ENCODE data around the gene PREP. TPM values are rescaled to one million over a fixed set of nuclear protein-coding genes. Genes with fewer than 3 reads are reported as not detected.

Gene PREP
- total and polyA plus RNA-seq, 12 donors: 12.3 to 37.4 (median 26.8) TPM

DNA sequence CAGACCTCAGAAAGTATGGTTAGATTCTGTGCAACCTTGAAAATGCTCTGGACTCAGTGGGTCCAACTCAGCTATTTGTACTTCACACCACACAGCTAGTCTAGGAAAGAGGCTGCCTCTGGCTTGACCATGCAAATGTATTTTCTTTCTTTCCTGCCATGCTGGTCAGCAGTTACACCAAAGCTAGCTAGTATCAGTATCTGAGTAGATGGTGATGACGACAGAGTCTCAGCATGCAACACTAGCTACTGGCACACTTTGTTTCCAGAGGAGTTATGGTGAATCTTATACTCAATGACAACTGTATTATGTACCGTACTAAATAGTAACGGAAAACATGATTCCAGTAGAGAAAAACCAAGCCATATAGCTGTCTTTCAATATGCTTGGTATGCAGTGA is 126.5 kb downstream of the PREP start:
- peaks cover 0 to 64% (median 21%) of the 10 kb centered on the region in 9 donors for H3K36me3 ChIP-seq
- peaks cover 0 to 26% (median 4%) of the 10 kb centered on the region in 9 donors for H3K4me1 ChIP-seq
- no peak overlapping the region for H3K27ac ChIP-seq
- intact Hi-C loops (cut with DNase I): no loop called here
- H3K4me3 ChIP-seq: no peak overlapping the region
- ATAC-seq (no peak), DNase-seq (no peak)
- no peaks in the 10 kb centered on the region for H3K27me3 ChIP-seq
- TF ChIP-seq, protein P1, sequence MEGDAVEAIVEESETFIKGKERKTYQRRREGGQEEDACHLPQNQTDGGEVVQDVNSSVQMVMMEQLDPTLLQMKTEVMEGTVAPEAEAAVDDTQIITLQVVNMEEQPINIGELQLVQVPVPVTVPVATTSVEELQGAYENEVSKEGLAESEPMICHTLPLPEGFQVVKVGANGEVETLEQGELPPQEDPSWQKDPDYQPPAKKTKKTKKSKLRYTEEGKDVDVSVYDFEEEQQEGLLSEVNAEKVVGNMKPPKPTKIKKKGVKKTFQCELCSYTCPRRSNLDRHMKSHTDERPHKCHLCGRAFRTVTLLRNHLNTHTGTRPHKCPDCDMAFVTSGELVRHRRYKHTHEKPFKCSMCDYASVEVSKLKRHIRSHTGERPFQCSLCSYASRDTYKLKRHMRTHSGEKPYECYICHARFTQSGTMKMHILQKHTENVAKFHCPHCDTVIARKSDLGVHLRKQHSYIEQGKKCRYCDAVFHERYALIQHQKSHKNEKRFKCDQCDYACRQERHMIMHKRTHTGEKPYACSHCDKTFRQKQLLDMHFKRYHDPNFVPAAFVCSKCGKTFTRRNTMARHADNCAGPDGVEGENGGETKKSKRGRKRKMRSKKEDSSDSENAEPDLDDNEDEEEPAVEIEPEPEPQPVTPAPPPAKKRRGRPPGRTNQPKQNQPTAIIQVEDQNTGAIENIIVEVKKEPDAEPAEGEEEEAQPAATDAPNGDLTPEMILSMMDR (IDR thresholded peaks at IDR 0.05): no peak
- WGBS, 2 donors: 89% methylated on average over 3 of the region's 3 CpGs
- H3K9me3 ChIP-seq: peaks cover 0 to 7% (median 0%) of the 10 kb centered on the region in 11 donors

DNA sequence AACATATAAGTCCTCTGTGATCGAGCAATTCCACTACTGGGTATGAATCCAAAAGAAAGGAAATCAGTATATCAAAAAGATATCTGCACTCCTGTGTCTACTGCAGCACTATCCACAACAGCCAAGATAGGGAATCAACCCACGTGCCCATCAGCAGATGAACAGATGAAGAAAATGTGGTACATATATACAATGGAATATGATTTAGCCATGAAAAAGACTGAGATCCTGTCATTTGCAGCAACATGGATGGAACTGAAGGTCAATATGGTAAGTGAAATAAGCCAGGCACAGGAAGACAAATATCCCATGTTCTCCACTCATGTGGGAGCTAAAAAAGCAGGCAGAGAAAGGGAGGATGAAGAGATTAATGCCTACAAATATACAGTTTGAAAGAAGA is 127.3 kb downstream of the PREP start:
- no peak overlapping the region for H3K4me3 ChIP-seq
- H3K4me1 ChIP-seq: peaks cover 0 to 26% (median 4%) of the 10 kb centered on the region in 9 donors
- ATAC-seq: no peak
- intact Hi-C loops (cut with DNase I): no loop called here
- no peak overlapping the region for H3K27ac ChIP-seq
- 96 to 100% methylated on average over 2 of the region's 2 CpGs for WGBS, 2 donors
- TF ChIP-seq, protein P1 (IDR thresholded peaks at IDR 0.05): no peak
- H3K9me3 ChIP-seq: peaks cover 0 to 7% (median 0%) of the 10 kb centered on the region in 11 donors
- DNase-seq: no peak
- no peaks in the 10 kb centered on the region for H3K27me3 ChIP-seq
- peaks cover 0 to 55% (median 13%) of the 10 kb centered on the region in 9 donors for H3K36me3 ChIP-seq

- intact Hi-C loops (cut with DNase I): no loop called here
- peaks cover 0 to 47% (median 13%) of the 10 kb centered on the region in 9 donors for H3K36me3 ChIP-seq
- peaks cover 0 to 26% (median 4%) of the 10 kb centered on the region in 9 donors for H3K4me1 ChIP-seq
- TF ChIP-seq, protein P1 (IDR thresholded peaks at IDR 0.05): no peak
- H3K4me3 ChIP-seq: no peak overlapping the region
- WGBS, 2 donors: 59 to 75% methylated on average over 4 of the region's 4 CpGs
- ATAC-seq: peak in 7 of 8 donors; percentile 32 to 53 (median 46)
- no peak for DNase-seq
- H3K27me3 ChIP-seq: no peaks in the 10 kb centered on the region
- peaks cover 0 to 7% (median 0%) of the 10 kb centered on the region in 11 donors for H3K9me3 ChIP-seq
- H3K27ac ChIP-seq: peak overlapping the region in 1 of 10 donors; percentile 35
Observed at GRCh38 chr6:105274678-105275077, 128.2 kb downstream of the PREP start.

DNA sequence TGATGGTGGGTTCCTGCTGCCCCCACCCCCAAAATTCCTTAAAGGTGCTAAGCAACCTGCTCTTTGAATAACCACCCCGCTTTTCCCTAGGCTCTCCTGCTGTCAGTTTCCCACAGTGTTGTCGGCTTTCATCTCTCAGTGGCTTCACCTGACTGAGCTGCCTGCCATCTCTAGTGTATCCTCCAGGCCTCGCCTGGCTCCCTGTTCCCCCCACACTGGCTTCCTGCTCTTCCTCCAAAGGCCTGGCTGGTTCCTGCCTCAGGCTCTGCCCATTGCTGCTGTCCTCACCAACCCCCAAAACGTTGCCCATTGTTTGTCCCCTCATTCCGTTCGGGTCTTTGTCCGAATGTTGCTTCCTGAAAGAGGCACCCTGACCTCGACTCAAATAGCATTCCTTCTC is 129.3 kb downstream of the PREP start:
- peaks cover 0 to 38% (median 13%) of the 10 kb centered on the region in 9 donors for H3K36me3 ChIP-seq
- H3K27ac ChIP-seq: peak overlapping the region in 3 of 10 donors; percentile 19 to 46 (median 43)
- 60 to 62% methylated on average over 8 of the region's 8 CpGs for WGBS, 2 donors
- ATAC-seq: peak in 2 of 8 donors; percentile 31 to 38
- no peak overlapping the region for H3K4me3 ChIP-seq
- TF ChIP-seq, protein P1 (IDR thresholded peaks at IDR 0.05): no peak
- no peaks in the 10 kb centered on the region for H3K27me3 ChIP-seq
- intact Hi-C loops (cut with DNase I): no loop called here
- peaks cover 0 to 26% (median 4%) of the 10 kb centered on the region in 9 donors for H3K4me1 ChIP-seq
- peaks cover 0 to 7% (median 0%) of the 10 kb centered on the region in 11 donors for H3K9me3 ChIP-seq
- DNase-seq: no peak

Measured in heart right ventricle (tissue), 16 donors.